WERI-Rb-1 (cell line): ENCODE results near the gene FASTK.

ENCODE experiments used
- DNase-seq: peaks from one replicate; pipeline ENCODE4 v3.0.0-alpha.2; 2020
- H3K27ac ChIP-seq: fragments of 250-450 bp; sonication (Bioruptor Pico); 2 replicates; pipeline ENCODE4 v1.5.1; 2020; ENCODE audit warnings: mild to moderate bottlenecking, moderate library complexity
- H3K27me3 ChIP-seq: fragments of 250-450 bp; sonication (Bioruptor Pico); 2 replicates; pipeline ENCODE4 v1.5.1; 2021; ENCODE audit warnings: mild to moderate bottlenecking, low read depth, moderate library complexity; ENCODE audit not compliant: insufficient read depth, severe bottlenecking
- H3K36me3 ChIP-seq: fragments of 250-450 bp; sonication (Bioruptor Pico); 2 replicates; pipeline ENCODE4 v1.5.1; 2020; ENCODE audit warnings: mild to moderate bottlenecking, moderate library complexity
- H3K4me3 ChIP-seq: 2 replicates; pipeline ENCODE4 v1.5.1; 2011; ENCODE audit warnings: low read depth, mild to moderate bottlenecking, control low read depth, low read length
- H3K9me3 ChIP-seq: fragments of 250-450 bp; sonication (Bioruptor Pico); 2 replicates; pipeline ENCODE4 v1.5.1; 2021; ENCODE audit warnings: mild to moderate bottlenecking, moderate library complexity; ENCODE audit not compliant: severe bottlenecking
- TF ChIP-seq, protein P1 (sequence below): IDR thresholded peaks from 2 replicates; pipeline ENCODE4 v1.5.1; 2011; ENCODE audit warnings: low read depth, mild to moderate bottlenecking, control low read depth, inconsistent platforms, low read length

FASTK gene

DNA sequence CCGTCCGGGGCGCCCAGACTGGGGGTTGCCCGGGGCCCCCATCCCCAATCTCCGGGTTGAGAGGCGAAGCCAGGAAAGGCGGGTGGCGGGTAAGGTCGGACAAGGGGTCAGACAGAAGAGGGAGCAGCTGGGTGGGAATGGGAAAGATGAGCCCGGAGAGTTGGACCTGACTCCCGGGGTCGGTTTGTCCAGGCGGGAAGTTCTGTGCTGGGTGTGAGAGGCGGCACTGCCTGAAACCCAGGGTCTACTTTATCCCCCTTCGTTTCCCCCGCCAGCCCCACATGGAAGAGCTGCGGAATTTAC, 20.5 kb downstream of the FASTK start:
- H3K36me3 ChIP-seq, result peaks cover 24% of the 10 kb centered on the region
- no peaks in the 10 kb centered on the region for H3K27me3 ChIP-seq
- H3K27ac ChIP-seq, result peak overlapping the region; percentile 75
- TF ChIP-seq, protein P1, sequence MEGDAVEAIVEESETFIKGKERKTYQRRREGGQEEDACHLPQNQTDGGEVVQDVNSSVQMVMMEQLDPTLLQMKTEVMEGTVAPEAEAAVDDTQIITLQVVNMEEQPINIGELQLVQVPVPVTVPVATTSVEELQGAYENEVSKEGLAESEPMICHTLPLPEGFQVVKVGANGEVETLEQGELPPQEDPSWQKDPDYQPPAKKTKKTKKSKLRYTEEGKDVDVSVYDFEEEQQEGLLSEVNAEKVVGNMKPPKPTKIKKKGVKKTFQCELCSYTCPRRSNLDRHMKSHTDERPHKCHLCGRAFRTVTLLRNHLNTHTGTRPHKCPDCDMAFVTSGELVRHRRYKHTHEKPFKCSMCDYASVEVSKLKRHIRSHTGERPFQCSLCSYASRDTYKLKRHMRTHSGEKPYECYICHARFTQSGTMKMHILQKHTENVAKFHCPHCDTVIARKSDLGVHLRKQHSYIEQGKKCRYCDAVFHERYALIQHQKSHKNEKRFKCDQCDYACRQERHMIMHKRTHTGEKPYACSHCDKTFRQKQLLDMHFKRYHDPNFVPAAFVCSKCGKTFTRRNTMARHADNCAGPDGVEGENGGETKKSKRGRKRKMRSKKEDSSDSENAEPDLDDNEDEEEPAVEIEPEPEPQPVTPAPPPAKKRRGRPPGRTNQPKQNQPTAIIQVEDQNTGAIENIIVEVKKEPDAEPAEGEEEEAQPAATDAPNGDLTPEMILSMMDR, result no peak
- H3K9me3 ChIP-seq, result no peaks in the 10 kb centered on the region
- no peak for DNase-seq
- peak overlapping the region; percentile 76 for H3K4me3 ChIP-seq

DNA sequence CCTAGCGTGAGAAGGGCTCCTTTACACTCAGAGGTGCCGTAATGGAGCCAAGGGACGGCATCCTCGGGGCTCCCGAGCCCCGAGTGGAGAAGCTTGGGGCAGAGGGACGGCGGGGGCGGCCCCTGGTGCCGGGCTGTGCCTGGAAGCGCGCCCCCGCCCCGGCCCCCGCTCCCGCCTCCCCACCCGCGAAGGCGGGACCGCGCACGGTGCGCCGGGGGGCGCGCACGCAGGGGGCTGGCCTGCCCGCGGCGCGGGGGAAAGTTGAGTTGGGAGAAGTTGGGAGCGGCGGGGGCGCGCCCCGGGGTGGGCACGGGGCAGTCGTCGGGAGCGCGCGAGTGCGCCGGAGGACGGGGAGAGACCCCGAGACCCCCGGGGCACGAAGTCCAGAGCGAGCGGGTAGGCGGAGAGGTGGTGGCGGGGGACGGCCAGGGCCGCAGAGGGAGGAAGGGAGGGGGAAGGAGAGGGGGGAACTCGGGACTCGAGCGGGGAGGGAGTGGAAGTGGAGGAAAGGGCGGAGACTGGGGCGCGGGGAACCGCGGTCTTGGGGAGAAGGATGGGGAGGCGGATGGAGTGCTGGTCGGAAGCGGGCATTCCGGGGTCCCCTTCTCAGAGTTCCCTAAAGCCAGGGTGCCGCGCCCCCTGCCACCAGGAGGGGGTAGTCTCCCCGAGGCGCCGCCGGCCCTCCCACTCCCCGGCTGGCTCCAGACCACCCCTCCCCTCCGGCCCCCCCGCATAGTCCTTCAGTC, 21.1 kb downstream of the FASTK start, which contains the start of gene SLC4A2:
Gene SLC4A2 (plus strand): TSS at position 223 of the 746 bp plus-strand sequence. CDS start 2,399 bp downstream, outside the sequence.
- Histone ChIP-seq H3K27me3 (no peaks in the 10 kb centered on the region), H3K4me3 (peak within 1 kb of the TSS; percentile 76), H3K36me3 (peaks cover 18% of the 10 kb centered on the region), H3K27ac (peak within 1 kb of the TSS; percentile 75), H3K9me3 (no peaks in the 10 kb centered on the region)
- TF ChIP-seq, protein P1, result peak; percentile 54
- DNase-seq, result peak; percentile 79

DNA sequence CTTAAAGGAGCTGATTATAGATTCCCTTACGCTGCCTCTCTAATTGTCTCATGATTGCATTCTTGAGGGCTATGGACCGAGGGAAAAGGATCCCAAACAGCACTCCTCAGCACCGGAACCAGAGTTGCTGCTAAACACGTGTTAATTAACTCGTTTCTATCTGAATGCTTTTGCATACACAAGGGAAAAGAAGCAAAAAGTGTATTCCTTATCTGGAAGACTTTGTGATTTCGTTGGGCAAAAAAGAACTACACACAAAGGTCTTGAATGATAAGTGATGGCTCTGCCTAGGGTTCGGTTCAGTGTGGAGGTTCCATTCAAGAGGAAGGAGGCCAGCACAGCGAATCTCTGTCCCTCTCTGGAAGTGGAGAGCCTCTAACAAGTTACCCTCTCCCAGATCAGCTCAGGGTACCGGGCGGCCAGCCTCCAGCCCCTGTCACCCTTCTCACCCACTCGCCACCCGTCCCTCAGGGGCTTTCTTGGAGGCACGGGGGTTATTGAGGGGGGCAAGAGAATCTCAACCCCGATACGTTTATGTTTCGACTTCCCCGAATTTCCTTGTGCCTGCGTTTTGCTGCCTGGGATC, 21.7 kb downstream of the FASTK start:
- DNase-seq, result no peak
- Histone ChIP-seq H3K9me3 (no peaks in the 10 kb centered on the region), H3K27me3 (no peaks in the 10 kb centered on the region), H3K27ac (peak overlapping the region; percentile 75), H3K4me3 (peak overlapping the region; percentile 76), H3K36me3 (peaks cover 15% of the 10 kb centered on the region)
- TF ChIP-seq, protein P1, result no peak

DNA sequence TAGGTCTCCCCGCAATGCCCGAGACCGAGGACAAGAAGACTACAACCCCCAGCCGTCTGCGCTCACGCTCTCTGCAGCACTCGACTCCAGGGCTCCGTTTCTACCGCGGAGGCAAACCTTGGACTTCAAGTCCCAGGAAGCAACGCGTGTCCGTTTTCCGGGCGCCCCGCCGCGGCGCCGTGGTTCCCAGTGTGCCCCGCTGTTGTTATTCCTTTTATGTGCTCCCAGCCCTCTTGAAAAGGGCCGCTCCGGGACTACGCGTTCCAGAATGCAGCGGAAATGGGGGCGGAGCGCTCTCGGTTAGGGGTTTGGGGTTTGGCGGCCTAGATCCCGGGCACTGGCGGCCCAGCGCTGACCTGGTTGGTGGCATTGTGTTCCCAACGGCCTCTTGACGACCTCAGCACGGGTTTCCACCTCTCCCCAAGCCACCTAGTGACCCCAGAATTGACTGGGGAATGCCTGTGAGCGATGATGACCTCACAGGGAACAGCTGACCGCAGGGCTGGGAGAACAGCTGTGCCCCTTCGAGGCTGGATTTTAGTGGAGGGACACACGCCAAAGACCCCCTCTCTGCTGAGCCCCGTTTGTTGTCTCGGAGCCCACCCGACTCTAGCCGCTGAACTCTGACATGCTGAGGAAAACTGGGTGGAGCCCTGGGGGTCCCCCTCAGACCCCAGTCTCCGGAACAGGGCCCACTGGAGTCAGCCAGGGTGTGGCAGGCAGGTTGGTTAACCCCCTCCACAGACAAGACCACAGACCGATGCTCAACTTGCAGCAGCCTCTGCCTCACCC, 22.4 kb downstream of the FASTK start:
- TF ChIP-seq, protein P1, result no peak
- peak; percentile 99 for DNase-seq
- H3K27ac ChIP-seq, result peak overlapping the region; percentile 75
- peaks cover 8% of the 10 kb centered on the region for H3K36me3 ChIP-seq
- no peaks in the 10 kb centered on the region for H3K9me3 ChIP-seq
- H3K27me3 ChIP-seq, result no peaks in the 10 kb centered on the region
- peak overlapping the region; percentile 76 for H3K4me3 ChIP-seq

DNA sequence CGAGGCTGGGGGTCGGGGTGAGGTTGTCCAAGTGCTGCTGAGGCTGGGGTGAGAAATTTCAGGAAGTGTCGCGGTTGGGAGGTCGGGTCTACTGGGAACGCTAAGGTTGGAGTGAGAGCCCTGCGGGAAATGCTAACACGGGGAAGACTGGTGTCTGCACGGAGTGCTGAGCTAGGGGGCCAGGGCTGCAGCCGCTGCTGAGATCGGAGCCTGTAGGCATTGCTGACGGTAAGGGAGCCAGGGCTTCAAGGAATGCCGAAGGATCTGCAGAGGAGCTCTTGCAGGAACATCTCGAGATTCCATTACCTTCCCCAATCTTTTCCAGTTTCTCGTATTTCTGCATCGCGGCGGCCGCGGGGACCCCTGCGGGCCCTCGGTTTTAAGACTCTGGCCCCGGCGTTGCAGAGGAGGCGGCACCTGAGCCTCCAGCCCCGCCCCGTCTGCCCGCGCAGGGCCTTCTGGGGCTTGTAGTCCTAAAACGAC, 23.1 kb downstream of the FASTK start, which contains the start of gene CDK5:
Gene CDK5 (minus strand): TSS at position 392 of the 483 bp plus-strand sequence. CDS start 49 bp downstream, at position 343.
- Histone ChIP-seq H3K36me3 (peaks cover 5% of the 10 kb centered on the region), H3K9me3 (no peaks in the 10 kb centered on the region), H3K27ac (peak within 1 kb of the TSS; percentile 75), H3K27me3 (no peaks in the 10 kb centered on the region), H3K4me3 (peak within 1 kb of the TSS; percentile 76)
- TF ChIP-seq, protein P1, result no peak
- DNase-seq, result peak; percentile 35
